Progenitor cell of endocrine pancreas (in vitro differentiated cells): Measurements from ENCODE around the gene PRKCD. TPM values are rescaled to one million over a fixed set of nuclear protein-coding genes. Genes with fewer than 3 reads are reported as not detected.

Experiments used
- DNase-seq: peaks from one replicate; pipeline ENCODE4 v3.0.0; 2021; ENCODE audit warnings: low spot score; ENCODE audit not compliant: unreplicated experiment
- H3K27ac Mint-ChIP-seq: 2 replicates; pipeline ENCODE4 v1.8.0; 2021; ENCODE audit warnings: mild to moderate bottlenecking, moderate library complexity, mixed read lengths
- H3K27me3 Mint-ChIP-seq: 2 replicates; pipeline ENCODE4 v1.8.0; 2021; ENCODE audit warnings: mixed read lengths
- H3K36me3 Mint-ChIP-seq: 2 replicates; pipeline ENCODE4 v1.8.0; 2022; ENCODE audit warnings: mixed read lengths; ENCODE audit not compliant: insufficient read depth
- H3K4me1 Mint-ChIP-seq: 2 replicates; pipeline ENCODE4 v1.8.0; 2021; ENCODE audit warnings: low read depth, mixed read lengths
- H3K4me3 Mint-ChIP-seq: 2 replicates; pipeline ENCODE4 v1.8.0; 2021; ENCODE audit warnings: low read depth, mild to moderate bottlenecking, moderate library complexity, mixed read lengths
- H3K9me3 Mint-ChIP-seq: 2 replicates; pipeline ENCODE4 v1.8.0; 2021; ENCODE audit warnings: low read depth, mixed read lengths
- CTCF ChIP-seq: fragments of 200-600 bp; sonication (generic); IDR thresholded peaks from one replicate; pipeline ENCODE4 v1.5.0; 2021; ENCODE audit warnings: antibody characterized with exemption, mild to moderate bottlenecking; ENCODE audit not compliant: unreplicated experiment
- total RNA-seq: library from RNA; stranded (reverse); gene quantifications from 2 replicates; pipeline ENCODE4 v1.2.1, GENCODE V29; 2021

The PRKCD gene
- total RNA-seq, 1 donor from 2014 or later: 45.8 TPM

- Mint-ChIP-seq H3K4me1 (peaks cover 39% of the 10 kb centered on the region), H3K27me3 (no peaks in the 10 kb centered on the region), H3K36me3 (no peaks in the 10 kb centered on the region), H3K4me3 (no peak overlapping the region), H3K27ac (no peak overlapping the region), H3K9me3 (no peaks in the 10 kb centered on the region)
- TF ChIP-seq CTCF: no peak
- no peak for DNase-seq
Observed at GRCh38 chr3:53167418-53168174, 6.6 kb downstream of the PRKCD start.

- H3K9me3 Mint-ChIP-seq: no peaks in the 10 kb centered on the region
- H3K27ac Mint-ChIP-seq: peak overlapping the region; percentile 60
- no peaks in the 10 kb centered on the region for H3K36me3 Mint-ChIP-seq
- H3K27me3 Mint-ChIP-seq: no peaks in the 10 kb centered on the region
- no peak for DNase-seq
- peaks cover 32% of the 10 kb centered on the region for H3K4me1 Mint-ChIP-seq
- no peak for TF ChIP-seq CTCF
- H3K4me3 Mint-ChIP-seq: no peak overlapping the region
Observed at GRCh38 chr3:53168175-53168923, 7.3 kb downstream of the PRKCD start.

- Mint-ChIP-seq H3K27ac (peak overlapping the region; percentile 60), H3K9me3 (no peaks in the 10 kb centered on the region), H3K27me3 (no peaks in the 10 kb centered on the region), H3K36me3 (peaks cover 2% of the 10 kb centered on the region), H3K4me1 (peaks cover 28% of the 10 kb centered on the region), H3K4me3 (no peak overlapping the region)
- TF ChIP-seq CTCF: no peak
- no peak for DNase-seq
Observed at GRCh38 chr3:53169045-53169831, 8.2 kb downstream of the PRKCD start.

- Mint-ChIP-seq H3K4me1 (peaks cover 28% of the 10 kb centered on the region), H3K4me3 (no peak overlapping the region)
Observed at GRCh38 chr3:53169832-53170324, 8.9 kb downstream of the PRKCD start.

More at GRCh38 chr3:53169832-53170324, 8.9 kb downstream of the PRKCD start:
- H3K27ac Mint-ChIP-seq: peak overlapping the region; percentile 60
- no peaks in the 10 kb centered on the region for H3K27me3 Mint-ChIP-seq
- no peak for DNase-seq
- no peak for TF ChIP-seq CTCF
- H3K9me3 Mint-ChIP-seq: no peaks in the 10 kb centered on the region
- peaks cover 2% of the 10 kb centered on the region for H3K36me3 Mint-ChIP-seq
